A673 (cell line): ENCODE measurements around the gene SP8. TPM values are rescaled to one million over a fixed set of nuclear protein-coding genes. Genes with fewer than 3 reads are reported as not detected.

Experiments
- BruUV-seq: library from RNA; stranded (reverse); fragments of 400-500 nt; replicated peaks from 2 replicates; lab custom pipeline; 2021; lab: Mats Ljungman, UMichigan
- CTCF ChIA-PET: fragments of 300-600 bp; sonication (Branson Sonifier 250); formaldehyde crosslinking; loops from one replicate; lab custom pipeline; 2022; ENCODE audit warnings: antibody characterized with exemption; lab: Charles Lee
- POLR2A ChIA-PET: fragments of 300-600 bp; sonication (Branson Sonifier 250); formaldehyde crosslinking; loops from one replicate; lab custom pipeline; 2022; ENCODE audit warnings: antibody characterized with exemption; ENCODE audit not compliant: low non-redundant PET; lab: Charles Lee
- DNase-seq: peaks from one replicate; pipeline ENCODE4 v3.0.0-alpha.2; 2015; ENCODE audit warnings: low spot score
- H3K27ac ChIP-seq: fragments of 200-600 bp; sonication (generic); 2 replicates; pipeline ENCODE4 v1.5.1; 2016; ENCODE audit warnings: mixed run types, low read depth, mild to moderate bottlenecking, mixed read lengths, antibody characterized with exemption, low read length; ENCODE audit not compliant: poor library complexity, severe bottlenecking
- H3K27me3 ChIP-seq: fragments of 200-600 bp; sonication (generic); replicated peaks from 2 replicates; pipeline ENCODE4 v1.6.1; 2017; ENCODE audit warnings: mixed run types, low read depth, mild to moderate bottlenecking, mixed read lengths, antibody characterized with exemption, low read length; ENCODE audit not compliant: insufficient read depth, poor library complexity
- H3K36me3 ChIP-seq: fragments of 200-600 bp; sonication (generic); 2 replicates; pipeline ENCODE4 v1.6.1; 2016; ENCODE audit warnings: mixed run types, mild to moderate bottlenecking, mixed read lengths, antibody characterized with exemption, low read length; ENCODE audit not compliant: insufficient read depth, poor library complexity, severe bottlenecking
- H3K4me1 ChIP-seq: fragments of 200-600 bp; sonication (generic); 2 replicates; pipeline ENCODE4 v1.6.1; 2017; ENCODE audit warnings: mixed run types, mild to moderate bottlenecking, mixed read lengths, antibody characterized with exemption, low read length; ENCODE audit not compliant: insufficient read depth, poor library complexity, severe bottlenecking
- H3K4me3 ChIP-seq: fragments of 200-600 bp; sonication (generic); 2 replicates; pipeline ENCODE4 v1.5.1; 2016; ENCODE audit warnings: low read depth, mixed run types, mild to moderate bottlenecking, mixed read lengths, low read length; ENCODE audit not compliant: poor library complexity, severe bottlenecking
- H3K9me3 ChIP-seq: fragments of 200-600 bp; sonication (generic); 2 replicates; pipeline ENCODE4 v1.6.1; 2016; ENCODE audit warnings: mixed run types, low read depth, mild to moderate bottlenecking, mixed read lengths, antibody characterized with exemption, low read length; ENCODE audit not compliant: poor library complexity, severe bottlenecking
- EZH2 ChIP-seq: fragments of 200-600 bp; sonication (generic); IDR thresholded peaks from 2 replicates; pipeline ENCODE4 v1.6.1; 2017; ENCODE audit warnings: borderline replicate concordance, low read depth, mild to moderate bottlenecking, mixed read lengths, antibody characterized with exemption, low read length; ENCODE audit not compliant: poor library complexity, severe bottlenecking
- intact Hi-C: fragments of 100-400 bp; cut with micrococcal nuclease; formaldehyde crosslinking; loops from one replicate; pipeline ENCODE4 v1.10.0; 2022; ENCODE audit not compliant: unreplicated experiment
- total RNA-seq: library from RNA; stranded (reverse); gene quantifications from 2 replicates; pipeline ENCODE4 v1.2.3, GENCODE V29; 2021
- TF ChIP-seq, protein P1 (sequence below): fragments of 300-800, 200-600 bp; sonication (generic); conservative IDR thresholded peaks from 2 replicates; pipeline ENCODE4 v1.5.1; 2017; ENCODE audit warnings: low read depth, mild to moderate bottlenecking, antibody characterized with exemption, low read length, moderate library complexity, mixed read lengths

The SP8 gene
- total RNA-seq, 1 experiment from 2014 or later, result not detected

DNA sequence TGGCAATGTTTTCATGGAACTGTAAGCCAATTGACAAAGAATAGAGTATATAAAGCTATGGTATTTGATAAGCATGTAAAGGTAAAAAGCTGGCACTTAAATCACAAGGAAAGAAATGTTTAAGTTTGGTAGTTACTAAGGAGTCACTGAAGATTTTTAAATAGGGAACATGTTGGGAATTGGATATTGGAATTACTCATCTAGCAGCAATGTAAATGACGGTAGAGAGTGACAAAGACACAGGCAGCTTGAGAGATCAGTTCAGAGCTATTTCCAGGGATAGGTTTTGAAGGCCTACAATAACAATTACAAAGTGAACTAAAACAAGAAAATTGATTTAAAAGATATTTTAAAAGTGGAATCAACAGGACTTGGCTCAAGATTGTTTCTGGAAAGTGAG, 36.8 kb downstream of the SP8 start:
- BruUV-seq, result no TSS peak

DNA sequence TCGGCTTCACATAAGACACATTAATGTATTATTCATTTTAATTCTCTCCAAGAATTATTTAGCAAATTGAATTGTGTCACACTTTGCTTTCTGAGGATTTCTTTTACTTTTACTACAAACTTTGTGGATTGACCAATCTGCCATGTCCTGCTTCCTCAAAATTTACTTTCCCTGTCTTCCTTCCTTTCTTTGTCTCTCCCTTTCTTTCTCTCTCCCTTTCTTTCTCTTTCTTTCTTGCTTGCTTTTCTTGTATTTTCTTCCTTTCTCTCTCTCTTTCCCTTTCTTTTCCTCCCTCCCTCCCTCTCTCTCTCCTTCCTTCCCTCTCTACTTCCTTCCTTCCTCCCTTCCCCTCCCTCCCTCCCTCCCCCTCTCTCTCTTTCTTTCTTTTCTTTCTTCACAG, 37.8 kb downstream of the SP8 start:
- no peak for DNase-seq
- Histone ChIP-seq H3K9me3 (no peaks in the 10 kb centered on the region), H3K4me1 (no peaks in the 10 kb centered on the region), H3K27ac (no peak overlapping the region), H3K27me3 (peaks cover 51% of the 10 kb centered on the region), H3K36me3 (no peaks in the 10 kb centered on the region), H3K4me3 (no peak overlapping the region)
- CTCF ChIA-PET, result no interaction called here
- POLR2A ChIA-PET, result no interaction called here
- TF ChIP-seq, protein P1, sequence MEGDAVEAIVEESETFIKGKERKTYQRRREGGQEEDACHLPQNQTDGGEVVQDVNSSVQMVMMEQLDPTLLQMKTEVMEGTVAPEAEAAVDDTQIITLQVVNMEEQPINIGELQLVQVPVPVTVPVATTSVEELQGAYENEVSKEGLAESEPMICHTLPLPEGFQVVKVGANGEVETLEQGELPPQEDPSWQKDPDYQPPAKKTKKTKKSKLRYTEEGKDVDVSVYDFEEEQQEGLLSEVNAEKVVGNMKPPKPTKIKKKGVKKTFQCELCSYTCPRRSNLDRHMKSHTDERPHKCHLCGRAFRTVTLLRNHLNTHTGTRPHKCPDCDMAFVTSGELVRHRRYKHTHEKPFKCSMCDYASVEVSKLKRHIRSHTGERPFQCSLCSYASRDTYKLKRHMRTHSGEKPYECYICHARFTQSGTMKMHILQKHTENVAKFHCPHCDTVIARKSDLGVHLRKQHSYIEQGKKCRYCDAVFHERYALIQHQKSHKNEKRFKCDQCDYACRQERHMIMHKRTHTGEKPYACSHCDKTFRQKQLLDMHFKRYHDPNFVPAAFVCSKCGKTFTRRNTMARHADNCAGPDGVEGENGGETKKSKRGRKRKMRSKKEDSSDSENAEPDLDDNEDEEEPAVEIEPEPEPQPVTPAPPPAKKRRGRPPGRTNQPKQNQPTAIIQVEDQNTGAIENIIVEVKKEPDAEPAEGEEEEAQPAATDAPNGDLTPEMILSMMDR, result no peak
- TF ChIP-seq EZH2, result no peak
- intact Hi-C loops, result no loop called here
- no TSS peak for BruUV-seq

More for the DNA sequence above, 36.8 kb downstream of the SP8 start:
- Histone ChIP-seq H3K9me3 (no peaks in the 10 kb centered on the region), H3K36me3 (no peaks in the 10 kb centered on the region), H3K4me3 (no peak overlapping the region), H3K27me3 (peaks cover 51% of the 10 kb centered on the region), H3K27ac (no peak overlapping the region), H3K4me1 (no peaks in the 10 kb centered on the region)
- POLR2A ChIA-PET, result no interaction called here
- intact Hi-C loops, result no loop called here
- CTCF ChIA-PET, result no interaction called here
- DNase-seq, result no peak
- TF ChIP-seq, protein P1, result no peak

DNA sequence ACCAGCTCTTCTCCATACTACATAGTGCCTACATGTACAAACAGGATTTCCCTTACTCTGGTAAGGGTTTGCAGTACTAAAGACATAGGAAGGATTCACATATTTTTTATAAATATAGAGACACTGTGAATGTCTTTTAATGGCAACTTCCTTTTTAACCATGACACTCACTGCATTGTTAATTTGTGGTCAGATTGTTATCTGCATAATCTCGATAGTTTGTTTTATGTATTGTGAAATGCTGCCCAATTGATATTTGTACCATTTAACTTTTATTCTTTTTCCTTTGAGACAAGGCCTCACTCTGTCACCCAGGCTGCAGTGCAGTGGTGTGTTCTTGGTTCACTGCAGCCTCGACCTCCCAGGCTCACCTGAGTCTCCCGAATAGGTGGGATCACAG, 39.7 kb downstream of the SP8 start:
- H3K4me1 ChIP-seq, result no peaks in the 10 kb centered on the region

More for the DNA sequence above, 39.7 kb downstream of the SP8 start:
- peaks cover 56% of the 10 kb centered on the region for H3K27me3 ChIP-seq
- ChIA-PET POLR2A (no interaction called here), CTCF (no interaction called here)
- H3K9me3 ChIP-seq, result no peaks in the 10 kb centered on the region
- H3K4me3 ChIP-seq, result no peak overlapping the region
- H3K27ac ChIP-seq, result no peak overlapping the region
- no peaks in the 10 kb centered on the region for H3K36me3 ChIP-seq
- TF ChIP-seq, protein P1, result no peak
- no peak for TF ChIP-seq EZH2
- DNase-seq, result no peak
- BruUV-seq, result no TSS peak
- intact Hi-C loops, result no loop called here
